GM23338 (cell line): ENCODE data around the gene CFAP92. TPM values are rescaled to one million over a fixed set of nuclear protein-coding genes. Genes with fewer than 3 reads are reported as not detected.
A peak's percentile ranks its signal among the peaks of the same experiment; 100 is the strongest.

Experiments
- ATAC-seq: fragments of 200-7000 bp; cut with Tn5 transposase; 3 replicates; pipeline ENCODE4 v1.9.1; 2020
- DNase-seq: peaks from one replicate; pipeline ENCODE4 v3.0.0-alpha.2; 2015; ENCODE audit warnings: low spot score
- H2AFZ ChIP-seq: fragments of 200-600 bp; sonication (generic); 2 replicates; pipeline ENCODE4 v1.8.0; 2016; ENCODE audit warnings: antibody characterized with exemption, mild to moderate bottlenecking, moderate library complexity
- H3F3A ChIP-seq: fragments of 200-600 bp; sonication (generic); replicated peaks from 2 replicates; pipeline ENCODE4 v1.8.0; 2017; ENCODE audit warnings: antibody characterized with exemption, mixed run types, low read depth
- H3K27ac ChIP-seq: fragments of 200-600 bp; sonication (generic); 2 replicates; pipeline ENCODE4 v1.6.1; 2016; ENCODE audit warnings: low read depth
- H3K27me3 ChIP-seq: fragments of 200-600 bp; sonication (generic); 2 replicates; pipeline ENCODE4 v1.8.0; 2016; ENCODE audit warnings: mild to moderate bottlenecking, mixed run types, moderate library complexity; ENCODE audit not compliant: insufficient read depth
- H3K36me3 ChIP-seq: fragments of 200-600 bp; sonication (generic); 2 replicates; pipeline ENCODE4 v1.8.0; 2016; ENCODE audit warnings: mild to moderate bottlenecking; ENCODE audit not compliant: insufficient read depth
- H3K4me1 ChIP-seq: fragments of 200-600 bp; sonication (generic); 2 replicates; pipeline ENCODE4 v1.8.0; 2016; ENCODE audit warnings: mild to moderate bottlenecking, moderate library complexity; ENCODE audit not compliant: insufficient read depth
- H3K4me2 ChIP-seq: fragments of 200-600 bp; sonication (generic); 2 replicates; pipeline ENCODE4 v1.7.1; 2017; ENCODE audit warnings: mixed run types
- H3K4me3 ChIP-seq: fragments of 200-600 bp; sonication (generic); 2 replicates; pipeline ENCODE4 v1.6.1; 2016; ENCODE audit warnings: mixed run types
- H3K79me2 ChIP-seq: fragments of 200-600 bp; sonication (generic); replicated peaks from 2 replicates; pipeline ENCODE4 v1.8.0; 2017; ENCODE audit warnings: mild to moderate bottlenecking; ENCODE audit not compliant: insufficient read depth
- H3K9me2 ChIP-seq: fragments of 200-600 bp; sonication (generic); 2 replicates; pipeline ENCODE4 v1.8.0; 2017; ENCODE audit not compliant: insufficient read depth
- H4K20me1 ChIP-seq: fragments of 200-600 bp; sonication (generic); replicated peaks from 2 replicates; pipeline ENCODE4 v1.8.0; 2017; ENCODE audit warnings: mild to moderate bottlenecking; ENCODE audit not compliant: insufficient read depth
- H3K27ac Mint-ChIP-seq: 2 replicates; pipeline ENCODE4 v1.8.0; 2020; ENCODE audit warnings: inconsistent platforms, mild to moderate bottlenecking, moderate library complexity, mixed read lengths
- H3K27me3 Mint-ChIP-seq: 3 replicates; pipeline ENCODE4 v1.8.0; 2022; ENCODE audit warnings: low read depth, mild to moderate bottlenecking, moderate library complexity, mixed read lengths, inconsistent platforms; ENCODE audit not compliant: insufficient read depth, poor library complexity
- H3K36me3 Mint-ChIP-seq: 3 replicates; pipeline ENCODE4 v1.8.0; 2021; ENCODE audit warnings: low read depth, mild to moderate bottlenecking, inconsistent platforms, moderate library complexity, mixed read lengths
- H3K4me1 Mint-ChIP-seq: 3 replicates; pipeline ENCODE4 v1.8.0; 2020; ENCODE audit warnings: mild to moderate bottlenecking, inconsistent platforms, mixed read lengths
- H3K4me3 Mint-ChIP-seq: 3 replicates; pipeline ENCODE4 v1.8.0; 2021; ENCODE audit warnings: moderate library complexity, mild to moderate bottlenecking, inconsistent platforms, mixed read lengths
- H3K9me3 Mint-ChIP-seq: 3 replicates; pipeline ENCODE4 v1.8.0; 2020; ENCODE audit warnings: moderate library complexity, mild to moderate bottlenecking, inconsistent platforms, mixed read lengths
- CREB1 ChIP-seq: fragments of 250-450 bp; sonication (Bioruptor Pico); IDR thresholded peaks from 2 replicates; pipeline ENCODE4 v1.5.0; 2020; ENCODE audit warnings: low read depth, mild to moderate bottlenecking, moderate library complexity
- EZH2 ChIP-seq: fragments of 200-600 bp; sonication (generic); IDR thresholded peaks from one replicate; pipeline ENCODE4 v1.8.0; 2017; ENCODE audit warnings: antibody characterized with exemption, mild to moderate bottlenecking, low read depth; ENCODE audit not compliant: unreplicated experiment
- EZH2phosphoT487 ChIP-seq: fragments of 200-600 bp; sonication (generic); IDR thresholded peaks from one replicate; pipeline ENCODE4 v1.8.1; 2018; ENCODE audit warnings: antibody characterized with exemption; ENCODE audit not compliant: unreplicated experiment
- STAT1 ChIP-seq: IDR thresholded peaks from one replicate; pipeline ENCODE4 v1.6.1; 2016; ENCODE audit warnings: antibody characterized with exemption; ENCODE audit not compliant: unreplicated experiment
- ZNF331 ChIP-seq: fragments of 250-450 bp; sonication (Bioruptor Pico); IDR thresholded peaks from 2 replicates; pipeline ENCODE4 v1.5.0; 2020; ENCODE audit warnings: low read depth, mild to moderate bottlenecking, moderate library complexity
- polyA plus RNA-seq: library from polyadenylated mRNA; unstranded; fragments of >200 nt; fragmentation: Nextera tagmentation; extraction: Ambion mirVana; gene quantifications from 2 replicates; pipeline ENCODE4 v1.2.1, GENCODE V29; 2016
- total RNA-seq: library from RNA; depleted of rRNA; stranded (reverse); fragments of >200 nt; shearing (Covaris generic); gene quantifications from 2 replicates; pipeline ENCODE4 v1.2.3, GENCODE V29; 2014
- TF ChIP-seq, protein P1 (sequence below): IDR thresholded peaks from 2 replicates; pipeline ENCODE4 v1.6.1; 2016; ENCODE audit warnings: antibody characterized with exemption

Gene CFAP92
- total and polyA plus RNA-seq, 2 experiments from 2014 or later: 1.6 to 2.3 TPM

DNA sequence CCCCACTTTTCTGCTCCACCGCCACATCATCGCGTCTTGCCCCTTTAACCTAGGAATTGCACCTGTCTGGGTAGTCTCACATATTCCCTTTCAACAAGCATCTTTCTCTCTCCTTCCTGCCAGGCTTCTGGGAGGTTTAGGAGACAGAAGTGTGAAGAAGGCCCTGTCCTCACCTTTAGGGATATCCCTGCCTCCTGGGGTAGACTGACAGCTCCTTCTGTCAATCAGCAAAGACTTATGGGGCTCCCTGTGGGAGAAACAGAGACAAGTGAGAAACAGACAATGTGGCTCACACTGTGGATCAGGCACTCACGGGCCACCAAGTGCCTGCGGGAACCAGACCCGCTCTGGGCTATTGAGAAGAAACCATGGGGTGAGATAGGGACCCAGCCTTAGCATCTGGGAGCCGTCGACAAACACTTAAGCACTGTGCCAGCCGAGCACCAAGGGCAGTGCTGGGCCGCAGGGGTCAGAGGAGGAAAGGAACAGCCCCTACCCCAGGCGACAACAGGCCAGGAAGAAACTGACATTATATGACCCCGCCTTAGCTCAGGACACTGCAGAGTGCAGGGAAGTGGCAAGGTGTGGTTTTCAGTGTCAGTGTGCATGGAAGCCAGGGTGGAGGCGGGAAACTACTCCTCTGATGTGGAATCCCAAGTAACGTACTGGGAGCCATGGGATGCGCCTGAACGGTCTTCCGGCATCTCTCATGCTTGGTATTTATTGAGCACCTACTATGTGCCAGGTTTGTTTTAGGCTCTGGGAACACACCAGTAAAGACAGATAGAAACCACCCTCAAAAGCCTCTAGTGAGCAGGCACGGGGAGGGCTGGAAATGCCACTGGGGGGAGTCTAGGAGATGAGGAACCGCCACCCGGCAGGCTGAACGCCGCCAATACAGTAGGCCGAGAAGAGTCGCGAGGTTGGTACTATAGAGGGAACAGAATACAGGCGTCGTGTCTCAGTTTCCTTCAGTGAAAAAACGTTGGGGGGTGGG, 9.0 kb upstream of the CFAP92 start:
- Histone ChIP-seq H4K20me1 (peaks cover 4% of the 10 kb centered on the region), H3K27me3 (peaks cover 100% of the 10 kb centered on the region), H3K4me1 (peaks cover 11% of the 10 kb centered on the region), H3K4me2 (peak overlapping the region; percentile 94), H3K36me3 (no peaks in the 10 kb centered on the region), H3K9me2 (no peaks in the 10 kb centered on the region), H3K79me2 (no peaks in the 10 kb centered on the region), H2AFZ (no peak overlapping the region; the same call in 1 of the 2 replicates), H3K27ac (no peak overlapping the region), H3K4me3 (peak overlapping the region; percentile 74), H3F3A (peaks cover 4% of the 10 kb centered on the region; the same call in 1 of the 2 replicates)
- DNase-seq (no peak), ATAC-seq (peak; percentile 1; the same call in 1 of the 3 replicates)
- peak overlapping the region; percentile 55 for H3K4me3 Mint-ChIP-seq
- peaks cover 68% of the 10 kb centered on the region for H3K27me3 Mint-ChIP-seq
- TF ChIP-seq ZNF331 (CRISPR knock-in tag) (no peak), CREB1 (CRISPR knock-in tag) (no peak), EZH2 (peak; percentile 80)
- TF ChIP-seq, protein P1, sequence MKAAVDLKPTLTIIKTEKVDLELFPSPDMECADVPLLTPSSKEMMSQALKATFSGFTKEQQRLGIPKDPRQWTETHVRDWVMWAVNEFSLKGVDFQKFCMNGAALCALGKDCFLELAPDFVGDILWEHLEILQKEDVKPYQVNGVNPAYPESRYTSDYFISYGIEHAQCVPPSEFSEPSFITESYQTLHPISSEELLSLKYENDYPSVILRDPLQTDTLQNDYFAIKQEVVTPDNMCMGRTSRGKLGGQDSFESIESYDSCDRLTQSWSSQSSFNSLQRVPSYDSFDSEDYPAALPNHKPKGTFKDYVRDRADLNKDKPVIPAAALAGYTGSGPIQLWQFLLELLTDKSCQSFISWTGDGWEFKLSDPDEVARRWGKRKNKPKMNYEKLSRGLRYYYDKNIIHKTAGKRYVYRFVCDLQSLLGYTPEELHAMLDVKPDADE: no peak
- H3K27ac Mint-ChIP-seq: no peak overlapping the region
- peaks cover 41% of the 10 kb centered on the region for H3K4me1 Mint-ChIP-seq
- peaks cover 12% of the 10 kb centered on the region; the same call in 2 of the 3 replicates for H3K9me3 Mint-ChIP-seq
- H3K36me3 Mint-ChIP-seq: peaks cover 3% of the 10 kb centered on the region; the same call in 1 of the 3 replicates

DNA sequence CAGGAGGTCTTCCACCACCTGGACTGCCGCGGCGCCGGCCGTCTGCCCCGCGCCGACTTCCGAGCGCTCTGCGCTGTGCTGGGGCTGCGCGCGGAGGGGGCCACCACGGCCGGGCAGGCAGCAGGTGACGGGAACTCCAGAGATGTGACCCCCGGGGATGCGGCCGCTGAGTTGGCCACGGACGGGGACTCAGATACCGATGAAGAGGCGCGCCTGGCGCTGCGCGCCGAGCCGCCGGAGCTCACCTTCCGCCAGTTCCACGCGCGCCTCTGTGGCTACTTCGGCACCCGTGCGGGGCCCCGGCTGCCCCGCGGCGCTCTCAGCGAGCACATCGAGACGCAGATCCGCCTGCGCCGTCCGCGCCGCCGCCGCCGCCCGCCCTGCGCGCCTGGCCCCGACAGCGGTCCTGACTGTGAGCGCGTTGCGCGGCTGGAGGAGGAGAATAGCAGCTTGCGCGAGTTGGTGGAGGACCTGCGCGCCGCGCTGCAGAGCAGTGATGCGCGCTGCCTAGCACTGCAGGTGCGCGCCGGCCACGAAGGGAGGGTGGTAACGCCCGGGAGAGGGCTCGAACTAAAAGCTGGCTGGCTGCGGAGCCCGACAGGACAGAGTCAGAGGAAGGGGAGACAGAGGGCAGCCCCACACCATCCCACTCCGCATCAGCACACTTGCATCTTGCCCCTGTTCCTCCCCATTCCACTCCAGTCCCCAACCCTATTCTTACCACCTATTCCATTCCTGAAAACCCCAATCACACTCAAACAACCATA, 8.1 kb upstream of the CFAP92 start:
- Histone ChIP-seq H2AFZ (peak overlapping the region; percentile 98), H3K9me2 (0 out of 2 replicates have a peak, but pooled peaks cover 4% of the 10 kb centered on the region), H3K79me2 (no peaks in the 10 kb centered on the region), H3K27me3 (peaks cover 100% of the 10 kb centered on the region), H4K20me1 (peaks cover 4% of the 10 kb centered on the region), H3K36me3 (no peaks in the 10 kb centered on the region), H3F3A (peaks cover 4% of the 10 kb centered on the region; the same call in 1 of the 2 replicates), H3K4me2 (peak overlapping the region; percentile 94), H3K4me3 (peak overlapping the region; percentile 74), H3K4me1 (peaks cover 11% of the 10 kb centered on the region), H3K27ac (no peak overlapping the region)
- DNase-seq: peak; percentile 73
- peak; percentile 85 for TF ChIP-seq EZH2phosphoT487
- peak; percentile 79 for TF ChIP-seq EZH2
- TF ChIP-seq, protein P1: no peak
- TF ChIP-seq STAT1: no peak
- Mint-ChIP-seq H3K27ac (no peak overlapping the region), H3K4me1 (peaks cover 41% of the 10 kb centered on the region), H3K27me3 (peaks cover 67% of the 10 kb centered on the region), H3K4me3 (peak overlapping the region; percentile 78), H3K36me3 (peaks cover 3% of the 10 kb centered on the region; the same call in 1 of the 3 replicates), H3K9me3 (peaks cover 12% of the 10 kb centered on the region; the same call in 2 of the 3 replicates)
- peak; percentile 47 for ATAC-seq
